GM12878 (cell line): Measurements from ENCODE around the gene PHRF1. TPM values are rescaled to one million over a fixed set of nuclear protein-coding genes. Genes with fewer than 3 reads are reported as not detected.

ENCODE experiments used
- ATAC-seq: fragments of 200-7000 bp; cut with Tn5 transposase; 3 replicates; pipeline ENCODE4 v1.9.1; 2020; ENCODE audit warnings: mild to moderate bottlenecking, moderate library complexity
- BruUV-seq: library from RNA; stranded (reverse); fragments of 400-500 nt; replicated peaks from 2 replicates; lab custom pipeline; 2021; lab: Mats Ljungman, UMichigan
- CTCF ChIA-PET: fragments of 300-600 bp; sonication (Branson Sonifier 250); formaldehyde crosslinking; extraction: SDS; loops from one replicate; lab custom pipeline; 2021; ENCODE audit warnings: inconsistent platforms; lab: Yijun Ruan, JAX
- POLR2A ChIA-PET: fragments of 350-600 bp; formaldehyde crosslinking; extraction: SDS; loops from one replicate; lab custom pipeline; 2021; ENCODE audit warnings: inconsistent platforms; lab: Charles Lee
- RAD21 ChIA-PET: fragments of 300-600 bp; sonication (Branson Sonifier 250); formaldehyde crosslinking; loops from one replicate; lab custom pipeline; 2023; ENCODE audit warnings: antibody characterized with exemption; ENCODE audit not compliant: unreplicated experiment; lab: Charles Lee
- SMC1A ChIA-PET: fragments of 300-600 bp; sonication (Branson Sonifier 250); formaldehyde crosslinking; loops from one replicate; lab custom pipeline; 2023; ENCODE audit not compliant: unreplicated experiment, uncharacterized antibody; lab: Charles Lee
- DNase-seq: peaks from one replicate; pipeline ENCODE4 v3.0.0-alpha.2; 2011; ENCODE audit warnings: low read depth, low spot score
- FAIRE-seq: peaks from 3 replicates; lab custom pipeline; 2011; peaks lifted over from hg19 to GRCh38; lab: Jason Lieb, UNC
- H2AFZ ChIP-seq: 2 replicates; pipeline ENCODE4 v1.6.0; 2011; ENCODE audit warnings: low read depth, low read length, control low read depth; ENCODE audit not compliant: control insufficient read depth
- H3K27ac ChIP-seq: 2 replicates; pipeline ENCODE4 v1.5.1; 2011; ENCODE audit warnings: control low read depth; ENCODE audit not compliant: control insufficient read depth, insufficient read depth
- H3K27me3 ChIP-seq, 2 experiments: replicated peaks in 1 of 2; 2 replicates each; pipeline versions ENCODE4 v1.6.0 to v1.6.1; 2011; ENCODE audit warnings: low read length in 1 of 2; ENCODE audit not compliant: control insufficient read depth in 2 of 2, insufficient read depth in 2 of 2
- H3K36me3 ChIP-seq, 2 experiments: 2 replicates each; pipeline ENCODE4 v1.5.1; 2011; ENCODE audit warnings: low read length in 1 of 2; ENCODE audit not compliant: control insufficient read depth in 2 of 2, insufficient read depth in 2 of 2
- H3K4me1 ChIP-seq: 2 replicates; pipeline ENCODE4 v1.6.1; 2011; ENCODE audit warnings: mild to moderate bottlenecking, low read length, moderate library complexity, mixed read lengths; ENCODE audit not compliant: control insufficient read depth, insufficient read depth
- H3K4me2 ChIP-seq: 2 replicates; pipeline ENCODE4 v1.6.0; 2011; ENCODE audit warnings: control low read depth; ENCODE audit not compliant: control insufficient read depth, insufficient read depth
- H3K4me3 ChIP-seq: fragments of 200-600 bp; sonication (generic); 2 replicates; pipeline ENCODE4 v1.5.1; 2016
- H3K79me2 ChIP-seq: 2 replicates; pipeline ENCODE4 v1.6.0; 2011; ENCODE audit warnings: low read length; ENCODE audit not compliant: control insufficient read depth, insufficient read depth
- H3K9ac ChIP-seq: 2 replicates; pipeline ENCODE4 v1.8.0; 2011; ENCODE audit warnings: low read length, control low read depth, mixed read lengths; ENCODE audit not compliant: control insufficient read depth, insufficient read depth
- H3K9me3 ChIP-seq: replicated peaks from 3 replicates; pipeline ENCODE4 v1.5.1; 2011; ENCODE audit warnings: mild to moderate bottlenecking, low read length; ENCODE audit not compliant: control insufficient read depth, insufficient read depth
- H4K20me1 ChIP-seq: 2 replicates; pipeline ENCODE4 v1.6.0; 2011; ENCODE audit not compliant: control insufficient read depth, insufficient read depth
- BCLAF1 ChIP-seq: fragments of 450-650 bp; IDR thresholded peaks from 2 replicates; pipeline ENCODE4 v1.6.1; 2017; ENCODE audit warnings: antibody characterized with exemption, mild to moderate bottlenecking, moderate library complexity
- IRF5 ChIP-seq: fragments of 450-650 bp; IDR thresholded peaks from 2 replicates; pipeline ENCODE4 v1.6.1; 2017; ENCODE audit warnings: borderline replicate concordance
- MEF2B ChIP-seq: fragments of 450-650 bp; IDR thresholded peaks from 2 replicates; pipeline ENCODE4 v1.6.1; 2018; ENCODE audit warnings: mild to moderate bottlenecking, moderate library complexity; ENCODE audit not compliant: partially characterized antibody, poor library complexity, severe bottlenecking
- MXI1 ChIP-seq: fragments of 150-350 bp; IDR thresholded peaks from 2 replicates; pipeline ENCODE4 v1.6.1; 2011; ENCODE audit warnings: low read depth, mild to moderate bottlenecking, inconsistent platforms, low read length, improper control_type of control experiment
- NR2C1 ChIP-seq: fragments of 450-650 bp; IDR thresholded peaks from 2 replicates; pipeline ENCODE4 v1.6.1; 2017; ENCODE audit warnings: antibody characterized with exemption, mild to moderate bottlenecking, moderate library complexity
- RAD21 ChIP-seq: IDR thresholded peaks from 2 replicates; pipeline ENCODE4 v1.6.1; 2011; ENCODE audit warnings: mild to moderate bottlenecking, low read depth, low read length, moderate library complexity; ENCODE audit not compliant: insufficient read depth
- RFX5 ChIP-seq: IDR thresholded peaks from 2 replicates; pipeline ENCODE4 v1.6.1; 2011; ENCODE audit warnings: low read depth, low read length, improper control_type of control experiment
- SIX5 ChIP-seq: IDR thresholded peaks from 2 replicates; pipeline ENCODE4 v1.6.1; 2011; ENCODE audit warnings: mild to moderate bottlenecking, low read depth, low read length, moderate library complexity; ENCODE audit not compliant: severe bottlenecking
- SREBF2 ChIP-seq: IDR thresholded peaks from 2 replicates; pipeline ENCODE4 v1.6.1; 2012; ENCODE audit warnings: mild to moderate bottlenecking, low read length
- TAF1 ChIP-seq: IDR thresholded peaks from 2 replicates; pipeline ENCODE4 v1.6.1; 2011; ENCODE audit warnings: mild to moderate bottlenecking, low read depth, low read length, borderline replicate concordance
- ZBED1 ChIP-seq: IDR thresholded peaks from 2 replicates; pipeline ENCODE4 v1.6.1; 2016; ENCODE audit warnings: borderline replicate concordance
- WGBS: methylation state at CpG from one replicate; pipeline ENCODE4 v1.1.6; 2016; ENCODE audit warnings: low lambda C conversion rate; ENCODE audit not compliant: insufficient replicate concordance, insufficient coverage; ENCODE audit errors: missing lambda C conversion rate; 5-methylcytosine and 5-hydroxymethylcytosine counted together
- in situ Hi-C: fragments of 300-500 bp; cut with MboI; formaldehyde crosslinking; loops from 9 replicates; pipeline ENCODE4 v1.14.3; 2018; ENCODE audit warnings: mixed read lengths
- intact Hi-C: fragments of 100-400 bp; cut with micrococcal nuclease; formaldehyde crosslinking; loops from one replicate; pipeline ENCODE4 v1.14.2; 2022; ENCODE audit not compliant: unreplicated experiment
- polyA plus RNA-seq, 11 experiments: library from polyadenylated mRNA; depleted of rRNA in 4 of 11; unstranded in 6 of 11; stranded (reverse) in 5 of 11; fragments of >200 nt; fragmentation: Nextera tagmentation in 4 of 11; fragmentation: Illumina TruSeq in 1 of 11; extraction: Ambion mirVana in 4 of 11; extraction: Trizol in 1 of 11; gene quantifications; 1 replicate in 1 of 11; 2 replicates in 10 of 11; pipeline versions ENCODE4 v1.2.1 to v1.2.3, GENCODE V29; 2011 to 2016; ENCODE audit warnings: inconsistent platforms in 2 of 11, missing spikeins in 2 of 11, low read depth in 1 of 11
- total RNA-seq, 4 experiments: library from RNA; depleted of rRNA in 3 of 4; stranded (reverse); fragments of >200 nt in 3 of 4; fragmentation: Illumina TruSeq in 1 of 4; extraction: Trizol in 1 of 4; gene quantifications; 2 replicates each; pipeline versions ENCODE4 v1.2.1 to v1.2.3, GENCODE V29; 2013 to 2021
- TF ChIP-seq, protein P1 (sequence below): fragments of 450-650 bp; IDR thresholded peaks from 2 replicates; pipeline ENCODE4 v1.6.1; 2018; ENCODE audit warnings: borderline replicate concordance, mild to moderate bottlenecking; ENCODE audit not compliant: partially characterized antibody

PHRF1 gene
- total and polyA plus RNA-seq, 10 of the 15 experiments (the other 5 are each of a cell fraction or from before 2014, with no cell fraction given) = 0.13 to 43.5 (median 15.1) TPM

GRCh38 chr11:540583-541432, 35.5 kb upstream of the PHRF1 start (continued):
- TF ChIP-seq, protein P1, sequence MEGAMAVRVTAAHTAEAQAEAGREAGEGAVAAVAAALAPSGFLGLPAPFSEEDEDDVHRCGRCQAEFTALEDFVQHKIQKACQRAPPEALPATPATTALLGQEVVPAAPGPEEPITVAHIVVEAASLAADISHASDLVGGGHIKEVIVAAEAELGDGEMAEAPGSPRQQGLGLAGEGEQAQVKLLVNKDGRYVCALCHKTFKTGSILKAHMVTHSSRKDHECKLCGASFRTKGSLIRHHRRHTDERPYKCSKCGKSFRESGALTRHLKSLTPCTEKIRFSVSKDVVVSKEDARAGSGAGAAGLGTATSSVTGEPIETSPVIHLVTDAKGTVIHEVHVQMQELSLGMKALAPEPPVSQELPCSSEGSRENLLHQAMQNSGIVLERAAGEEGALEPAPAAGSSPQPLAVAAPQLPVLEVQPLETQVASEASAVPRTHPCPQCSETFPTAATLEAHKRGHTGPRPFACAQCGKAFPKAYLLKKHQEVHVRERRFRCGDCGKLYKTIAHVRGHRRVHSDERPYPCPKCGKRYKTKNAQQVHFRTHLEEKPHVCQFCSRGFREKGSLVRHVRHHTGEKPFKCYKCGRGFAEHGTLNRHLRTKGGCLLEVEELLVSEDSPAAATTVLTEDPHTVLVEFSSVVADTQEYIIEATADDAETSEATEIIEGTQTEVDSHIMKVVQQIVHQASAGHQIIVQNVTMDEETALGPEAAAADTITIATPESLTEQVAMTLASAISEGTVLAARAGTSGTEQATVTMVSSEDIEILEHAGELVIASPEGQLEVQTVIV = no peak
- TF ChIP-seq SREBF2 (no peak), MEF2B (no peak), RFX5 (no peak), IRF5 (no peak)
- TF ChIP-seq, all 136 proteins: peak for 0

DNA sequence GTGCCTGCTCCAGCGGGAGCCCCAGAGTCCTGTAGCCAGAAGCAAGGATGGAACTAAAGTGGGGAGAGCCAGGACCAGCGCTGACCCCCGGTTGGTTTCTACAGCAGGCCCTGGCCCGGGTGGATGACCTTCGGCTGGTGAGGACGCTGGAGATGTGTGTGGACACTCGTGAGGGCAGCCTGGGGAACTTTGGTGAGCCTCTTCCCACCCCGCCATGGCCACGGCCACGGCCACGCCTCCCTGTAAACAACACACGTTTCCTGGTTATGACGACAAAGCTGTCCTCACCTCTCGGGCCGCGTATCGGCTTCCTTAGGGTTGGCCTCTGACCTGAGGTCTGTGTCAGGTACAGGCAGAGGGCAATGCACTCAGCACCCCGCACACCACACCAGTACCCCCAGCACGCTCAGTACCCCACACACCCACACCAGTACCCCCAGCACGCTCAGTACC, 34.8 kb upstream of the PHRF1 start:
- Histone ChIP-seq H3K27me3 (no peaks in the 10 kb centered on the region), H3K4me2 (no peak overlapping the region), H3K9me3 (no peaks in the 10 kb centered on the region), H3K4me1 (peaks cover 20% of the 10 kb centered on the region), H3K36me3 (no peaks in the 10 kb centered on the region), H3K27ac (no peak overlapping the region), H3K4me3 (no peak overlapping the region), H3K79me2 (no peaks in the 10 kb centered on the region), H3K9ac (no peak overlapping the region), H2AFZ (no peak overlapping the region), H4K20me1 (peaks cover 4% of the 10 kb centered on the region; the same call in 1 of the 2 replicates)
- ChIA-PET CTCF (interaction anchor here (0.7 kb wide), 1 partner anchor 134 kb away, joined by 3 read pairs; no protein-coding TSS in a partner anchor), RAD21 (no interaction called here), SMC1A (no interaction called here), POLR2A (no interaction called here)
- in situ Hi-C loops (no loop called here), intact Hi-C loops (no loop called here)
- FAIRE-seq (no peak), ATAC-seq (no peak), DNase-seq (no peak)
- BruUV-seq = no TSS peak
- 92% methylated on average over 15 of the region's 20 CpGs for WGBS
- TF ChIP-seq MXI1 (no peak), RAD21 (no peak), SIX5 (no peak), BCLAF1 (no peak), ZBED1 (no peak), TAF1 (no peak), NR2C1 (no peak)
